Mesenchymal stem cell (in vitro differentiated cells and primary cell): ENCODE data around the gene NHEJ1.

Experiments used
- DNase-seq: peaks from one replicate; pipeline ENCODE4 v3.0.0-alpha.2; 2013
- H2AFZ ChIP-seq: one replicate; pipeline ENCODE4 v1.6.1; 2013; ENCODE audit warnings: low read depth, mild to moderate bottlenecking, control low read depth, inconsistent platforms, low read length, moderate library complexity
- H2AK5ac ChIP-seq: 2 replicates; pipeline ENCODE4 v1.6.1; 2013; ENCODE audit warnings: low read length, moderate library complexity, mild to moderate bottlenecking, inconsistent platforms; ENCODE audit not compliant: severe bottlenecking
- H2BK120ac ChIP-seq: one replicate; pipeline ENCODE4 v1.6.1; 2013; ENCODE audit warnings: low read depth, mild to moderate bottlenecking, inconsistent platforms, low read length, moderate library complexity
- H2BK12ac ChIP-seq, 2 experiments: one replicate each; pipeline ENCODE4 v1.6.1; 2013; ENCODE audit warnings: inconsistent platforms in 2 of 2, low read length in 2 of 2, mild to moderate bottlenecking in 2 of 2, moderate library complexity in 2 of 2, control low read depth in 1 of 2
- H2BK15ac ChIP-seq: one replicate; pipeline ENCODE4 v1.6.1; 2013; ENCODE audit warnings: mild to moderate bottlenecking, low read depth, inconsistent platforms; ENCODE audit not compliant: poor library complexity, severe bottlenecking
- H2BK5ac ChIP-seq: 2 replicates; pipeline ENCODE4 v1.6.1; 2013; ENCODE audit warnings: low read depth, mild to moderate bottlenecking, low read length, control low read depth, inconsistent platforms; ENCODE audit not compliant: poor library complexity, severe bottlenecking
- H3K14ac ChIP-seq, 2 experiments: one replicate each; pipeline ENCODE4 v1.6.1; 2013; ENCODE audit warnings: inconsistent platforms in 2 of 2, low read length in 2 of 2, control low read depth in 1 of 2, mild to moderate bottlenecking in 1 of 2, moderate library complexity in 1 of 2
- H3K18ac ChIP-seq, 2 experiments: one replicate each; pipeline ENCODE4 v1.6.1; 2013; ENCODE audit warnings: inconsistent platforms in 2 of 2, low read length in 2 of 2, control low read depth in 1 of 2, low read depth in 1 of 2, mild to moderate bottlenecking in 1 of 2
- H3K23ac ChIP-seq, 2 experiments: one replicate each; pipeline ENCODE4 v1.6.1; 2013; ENCODE audit warnings: inconsistent platforms in 2 of 2, low read length in 2 of 2, mild to moderate bottlenecking in 2 of 2, moderate library complexity in 2 of 2, control low read depth in 1 of 2
- H3K27ac ChIP-seq: 2 replicates; pipeline ENCODE4 v1.5.1; 2013; ENCODE audit warnings: mild to moderate bottlenecking, moderate library complexity, low read length, control low read depth, inconsistent platforms; ENCODE audit not compliant: poor library complexity, severe bottlenecking
- H3K27me3 ChIP-seq, 2 experiments: 2 replicates each; pipeline versions ENCODE4 v1.6.1 to v1.7.0; 2013; ENCODE audit warnings: low read length in 2 of 2, mild to moderate bottlenecking in 2 of 2, moderate library complexity in 2 of 2, control low read depth in 1 of 2, inconsistent platforms in 1 of 2; ENCODE audit not compliant: control insufficient read depth in 1 of 2, insufficient read depth in 1 of 2
- H3K36me3 ChIP-seq, 2 experiments: 2 replicates each; pipeline versions ENCODE4 v1.6.1 to v1.7.0; 2013; ENCODE audit warnings: low read length in 2 of 2, control low read depth in 1 of 2, inconsistent platforms in 1 of 2, low read depth in 1 of 2, mild to moderate bottlenecking in 1 of 2; ENCODE audit not compliant: insufficient read depth in 2 of 2, control insufficient read depth in 1 of 2
- H3K4ac ChIP-seq, 2 experiments: one replicate each; pipeline ENCODE4 v1.6.1; 2013; ENCODE audit warnings: inconsistent platforms in 2 of 2, low read length in 2 of 2, mild to moderate bottlenecking in 2 of 2, moderate library complexity in 2 of 2, control low read depth in 1 of 2, low read depth in 1 of 2
- H3K4me1 ChIP-seq: 2 replicates; pipeline ENCODE4 v1.6.1; 2013; ENCODE audit warnings: low read depth, low read length, control low read depth; ENCODE audit not compliant: control insufficient read depth, insufficient read depth
- H3K4me2 ChIP-seq: 2 replicates; pipeline ENCODE4 v1.6.1; 2013; ENCODE audit warnings: low read length, mild to moderate bottlenecking, inconsistent platforms; ENCODE audit not compliant: poor library complexity, severe bottlenecking
- H3K4me3 ChIP-seq, 2 experiments: 2 replicates each; pipeline versions ENCODE4 v1.5.1 to v1.7.0; 2013; ENCODE audit warnings: low read length in 2 of 2, mild to moderate bottlenecking in 2 of 2, control low read depth in 1 of 2, low read depth in 1 of 2; ENCODE audit not compliant: insufficient read depth in 1 of 2
- H3K79me1 ChIP-seq: replicated peaks from 2 replicates; pipeline ENCODE4 v1.6.1; 2013; ENCODE audit warnings: mild to moderate bottlenecking, control low read depth, low read length, inconsistent platforms; ENCODE audit not compliant: poor library complexity, severe bottlenecking
- H3K9ac ChIP-seq: 2 replicates; pipeline ENCODE4 v1.7.0; 2013; ENCODE audit warnings: mild to moderate bottlenecking, low read length, moderate library complexity
- H3K9me3 ChIP-seq: 2 replicates; pipeline ENCODE4 v1.7.0; 2013; ENCODE audit warnings: mild to moderate bottlenecking, low read length; ENCODE audit not compliant: control insufficient read depth
- H4K8ac ChIP-seq: one replicate; pipeline ENCODE4 v1.6.1; 2013; ENCODE audit warnings: inconsistent platforms, mild to moderate bottlenecking, low read length, moderate library complexity
- H4K91ac ChIP-seq: one replicate; pipeline ENCODE4 v1.6.1; 2013; ENCODE audit warnings: mild to moderate bottlenecking, low read length, inconsistent platforms
- whole genome bisulfite sequencing: methylation state at CpG from one replicate; pipeline ENCODE4 v1.1.7; 2013; ENCODE audit warnings: mixed read lengths; 5-methylcytosine and 5-hydroxymethylcytosine counted together

Gene NHEJ1

DNA sequence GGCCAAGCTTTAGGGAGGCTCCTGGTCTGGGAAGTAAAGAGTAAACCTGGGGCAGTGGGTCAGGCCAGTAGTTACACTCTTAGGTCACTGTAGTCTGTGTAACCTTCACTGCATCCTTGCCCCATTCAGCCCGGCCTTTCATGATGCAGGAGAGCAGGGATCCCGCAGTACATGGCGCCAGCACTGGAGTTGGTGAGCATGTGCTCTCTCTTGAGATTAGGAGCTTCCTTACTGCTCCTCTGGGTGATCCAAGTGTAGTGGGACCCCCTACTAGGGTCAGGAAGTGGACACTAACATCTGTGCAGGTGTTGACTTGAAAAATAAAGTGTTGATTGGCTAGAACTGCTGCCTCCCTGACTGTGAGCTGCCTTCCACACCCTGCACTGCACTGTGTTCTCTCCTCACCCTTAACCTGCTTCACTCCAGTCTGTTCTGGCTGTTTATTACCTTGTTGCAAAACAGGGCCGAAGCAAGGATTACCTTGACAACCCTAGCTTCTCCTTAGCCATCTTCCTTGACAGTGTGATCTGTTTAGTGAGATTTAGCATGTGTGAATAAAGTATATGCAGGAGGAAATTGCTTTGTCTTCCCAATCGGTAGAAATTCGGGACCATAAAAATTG, 22.6 kb upstream of the NHEJ1 start:
- Histone ChIP-seq H3K4me1 (peaks cover 8% of the 10 kb centered on the region), H3K9me3 (no peaks in the 10 kb centered on the region), H3K27me3 (no peaks in the 10 kb centered on the region), H3K23ac (no peak overlapping the region), H2AK5ac (no peak overlapping the region), H2BK12ac (peak overlapping the region in 1 of 2 experiments; percentile 15), H2BK15ac (peak overlapping the region; percentile 13), H3K27ac (no peak overlapping the region), H3K14ac (no peak overlapping the region), H3K4me2 (no peak overlapping the region), H4K91ac (no peak overlapping the region), H3K36me3 (peaks cover 44 to 72% of the 10 kb centered on the region in 2 experiments), H2BK5ac (no peak overlapping the region), H2BK120ac (no peak overlapping the region), H3K4me3 (no peak overlapping the region), H3K4ac (no peak overlapping the region), H3K9ac (peak overlapping the region; percentile 1), H4K8ac (no peak overlapping the region), H2AFZ (no peak overlapping the region), H3K79me1 (peaks cover 34% of the 10 kb centered on the region), H3K18ac (no peak overlapping the region)
- DNase-seq, result no peak
- WGBS, result 95% methylated on average over 4 of the region's 6 CpGs

DNA sequence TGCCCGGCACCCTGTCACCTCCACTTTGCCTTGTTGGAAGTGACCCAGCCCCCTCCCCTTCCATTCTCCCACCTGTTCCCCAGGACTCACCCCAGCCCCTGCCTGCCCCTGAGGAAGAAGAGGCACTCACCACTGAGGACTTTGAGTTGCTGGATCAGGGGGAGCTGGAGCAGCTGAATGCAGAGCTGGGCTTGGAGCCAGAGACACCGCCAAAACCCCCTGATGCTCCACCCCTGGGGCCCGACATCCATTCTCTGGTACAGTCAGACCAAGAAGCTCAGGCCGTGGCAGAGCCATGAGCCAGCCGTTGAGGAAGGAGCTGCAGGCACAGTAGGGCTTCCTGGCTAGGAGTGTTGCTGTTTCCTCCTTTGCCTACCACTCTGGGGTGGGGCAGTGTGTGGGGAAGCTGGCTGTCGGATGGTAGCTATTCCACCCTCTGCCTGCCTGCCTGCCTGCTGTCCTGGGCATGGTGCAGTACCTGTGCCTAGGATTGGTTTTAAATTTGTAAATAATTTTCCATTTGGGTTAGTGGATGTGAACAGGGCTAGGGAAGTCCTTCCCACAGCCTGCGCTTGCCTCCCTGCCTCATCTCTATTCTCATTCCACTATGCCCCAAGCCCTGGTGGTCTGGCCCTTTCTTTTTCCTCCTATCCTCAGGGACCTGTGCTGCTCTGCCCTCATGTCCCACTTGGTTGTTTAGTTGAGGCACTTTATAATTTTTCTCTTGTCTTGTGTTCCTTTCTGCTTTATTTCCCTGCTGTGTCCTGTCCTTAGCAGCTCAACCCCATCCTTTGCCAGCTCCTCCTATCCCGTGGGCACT, 21.9 kb upstream of the NHEJ1 start:
- Histone ChIP-seq H4K91ac (no peak overlapping the region), H4K8ac (no peak overlapping the region), H3K23ac (no peak overlapping the region), H2BK12ac (peak overlapping the region in 1 of 2 experiments; percentile 15), H2BK5ac (no peak overlapping the region), H2AK5ac (no peak overlapping the region), H3K27me3 (no peaks in the 10 kb centered on the region), H3K14ac (no peak overlapping the region), H3K27ac (no peak overlapping the region), H2BK15ac (peak overlapping the region; percentile 13), H3K36me3 (peaks cover 44 to 72% of the 10 kb centered on the region in 2 experiments), H3K4me3 (no peak overlapping the region), H3K4me1 (peaks cover 8% of the 10 kb centered on the region), H3K4ac (no peak overlapping the region), H2AFZ (no peak overlapping the region), H3K9ac (peak overlapping the region; percentile 1), H2BK120ac (no peak overlapping the region), H3K9me3 (no peaks in the 10 kb centered on the region), H3K79me1 (peaks cover 34% of the 10 kb centered on the region), H3K18ac (no peak overlapping the region), H3K4me2 (no peak overlapping the region)
- 97% methylated on average over 5 of the region's 8 CpGs for WGBS
- no peak for DNase-seq

DNA sequence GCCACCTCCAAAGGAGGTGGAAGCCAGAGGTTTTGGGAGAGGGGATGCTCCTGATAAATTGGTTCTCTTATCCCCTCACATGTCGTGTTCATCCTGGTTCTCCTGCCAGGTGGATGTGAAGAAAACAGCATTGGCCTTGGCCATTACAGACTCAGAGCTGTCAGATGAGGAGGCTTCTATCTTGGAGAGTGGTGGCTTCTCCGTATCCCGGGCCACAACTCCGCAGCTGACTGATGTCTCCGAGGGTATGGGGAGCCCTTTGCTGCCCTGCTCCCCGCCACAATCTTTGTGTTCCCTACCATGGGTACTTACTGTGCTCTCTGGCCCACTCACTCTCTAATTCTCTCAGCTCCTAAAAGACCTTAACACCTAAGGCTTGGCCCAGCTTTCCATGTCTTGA, 20.9 kb upstream of the NHEJ1 start:
- H2BK15ac ChIP-seq, result no peak overlapping the region
- no peak overlapping the region for H3K23ac ChIP-seq
- no peak overlapping the region for H3K27ac ChIP-seq
- no peak overlapping the region for H3K4ac ChIP-seq
- peaks cover 8% of the 10 kb centered on the region for H3K4me1 ChIP-seq
- peaks cover 44 to 67% of the 10 kb centered on the region in 2 experiments for H3K36me3 ChIP-seq
- peaks cover 34% of the 10 kb centered on the region for H3K79me1 ChIP-seq
- H3K14ac ChIP-seq, result no peak overlapping the region
- no peaks in the 10 kb centered on the region for H3K27me3 ChIP-seq
- no peak overlapping the region for H4K8ac ChIP-seq
- H3K9me3 ChIP-seq, result no peaks in the 10 kb centered on the region
- no peak overlapping the region for H2BK120ac ChIP-seq
- H2AFZ ChIP-seq, result no peak overlapping the region
- H3K4me2 ChIP-seq, result no peak overlapping the region
- DNase-seq, result no peak
- no peak overlapping the region for H2BK5ac ChIP-seq
- H3K9ac ChIP-seq, result no peak overlapping the region
- no peak overlapping the region for H3K4me3 ChIP-seq
- H3K18ac ChIP-seq, result no peak overlapping the region
- no peak overlapping the region for H2BK12ac ChIP-seq
- H2AK5ac ChIP-seq, result no peak overlapping the region
- H4K91ac ChIP-seq, result no peak overlapping the region
- 94% methylated on average over 6 of the region's 6 CpGs for WGBS

DNA sequence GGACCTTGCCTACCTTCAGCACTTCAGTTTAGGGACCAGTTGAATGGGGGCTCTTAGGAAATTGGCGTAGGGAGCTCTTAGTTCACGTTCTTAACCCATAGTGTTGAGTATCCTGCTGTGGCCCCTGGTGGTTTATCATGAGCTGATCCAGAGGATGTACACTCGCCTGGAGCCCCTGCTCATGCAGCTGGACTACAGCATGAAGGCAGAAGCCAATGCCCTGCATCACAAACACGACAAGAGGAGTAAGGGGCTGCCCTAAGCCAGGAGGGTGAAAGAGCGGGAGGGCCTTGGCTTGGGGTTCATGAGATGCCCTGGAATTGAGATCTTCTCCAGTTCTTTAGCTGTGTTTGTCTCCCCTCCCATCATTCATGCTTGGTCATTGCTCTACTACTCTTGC, 20.3 kb upstream of the NHEJ1 start:
- Histone ChIP-seq H3K4me3 (no peak overlapping the region), H3K9ac (no peak overlapping the region), H3K27me3 (no peaks in the 10 kb centered on the region), H4K8ac (no peak overlapping the region), H3K79me1 (peaks cover 34% of the 10 kb centered on the region), H3K4ac (peak overlapping the region in 1 of 2 experiments; percentile 6), H2AFZ (no peak overlapping the region), H3K27ac (no peak overlapping the region), H3K23ac (no peak overlapping the region), H3K9me3 (no peaks in the 10 kb centered on the region), H2AK5ac (no peak overlapping the region), H2BK12ac (no peak overlapping the region), H2BK5ac (no peak overlapping the region), H2BK15ac (no peak overlapping the region), H3K18ac (no peak overlapping the region), H2BK120ac (no peak overlapping the region), H3K14ac (no peak overlapping the region), H4K91ac (no peak overlapping the region), H3K36me3 (peaks cover 44 to 65% of the 10 kb centered on the region in 2 experiments), H3K4me2 (no peak overlapping the region), H3K4me1 (peaks cover 9% of the 10 kb centered on the region)
- WGBS, result 93% methylated on average over 5 of the region's 5 CpGs
- no peak for DNase-seq
